Hepatocyte (in vitro differentiated cells): ENCODE results near the gene SERTAD2.

Source experiments
- CTCF ChIP-seq: fragments of 200-600 bp; sonication (generic); IDR thresholded peaks from 2 replicates; pipeline ENCODE4 v1.5.1; 2016; ENCODE audit warnings: antibody characterized with exemption, mild to moderate bottlenecking; ENCODE audit not compliant: poor library complexity
- EZH2phosphoT487 ChIP-seq: fragments of 200-600 bp; sonication (generic); IDR thresholded peaks from one replicate; pipeline ENCODE4 v1.6.1; 2018; ENCODE audit warnings: antibody characterized with exemption, mild to moderate bottlenecking, low read depth, moderate library complexity; ENCODE audit not compliant: unreplicated experiment, severe bottlenecking

DNA sequence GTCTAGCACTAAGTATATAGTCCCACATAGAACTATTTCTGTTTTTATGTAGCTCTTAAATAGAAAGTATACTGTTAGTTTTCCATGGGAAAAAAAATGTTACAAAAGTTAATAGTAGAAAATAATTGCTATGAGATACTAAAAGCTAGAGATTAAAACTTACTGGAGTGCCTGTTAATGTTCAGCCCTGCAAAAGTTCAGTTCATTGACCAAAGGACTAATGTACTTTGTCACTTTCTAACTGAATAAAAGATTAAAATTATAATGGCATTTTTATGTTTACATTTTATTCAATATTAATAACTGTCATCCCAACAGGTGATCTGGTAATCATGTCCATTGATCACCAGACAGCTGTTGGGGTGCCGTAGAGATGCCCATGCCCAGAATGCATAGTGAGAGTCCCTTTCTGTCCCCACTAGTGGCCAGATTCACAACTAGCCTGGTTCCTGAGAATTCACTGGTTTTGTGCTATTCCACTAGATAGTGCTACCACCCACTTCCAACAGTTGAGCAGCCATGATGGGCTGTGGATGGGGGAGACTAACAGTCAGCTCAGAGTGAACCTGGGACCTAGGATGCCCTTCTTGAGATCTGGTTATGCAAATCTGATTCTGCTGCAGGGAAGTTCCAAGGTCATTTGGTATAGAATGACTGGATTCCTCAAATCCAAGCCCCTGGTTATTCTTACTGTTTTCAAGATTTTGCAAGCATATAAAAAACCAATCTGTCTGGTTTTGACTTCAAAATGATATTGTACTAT is 71.8 kb downstream of the SERTAD2 start:
- TF ChIP-seq CTCF (no peak), EZH2phosphoT487 (no peak)
